Trophoblast cell (in vitro differentiated cells and primary cell): ENCODE measurements around the gene LPCAT2.

ENCODE experiments used
- DNase-seq, 2 donors: peaks; one replicate each; pipeline ENCODE4 v3.0.0-alpha.2; 2016
- H2AFZ ChIP-seq: 2 replicates; pipeline ENCODE4 v1.6.1; 2013; ENCODE audit warnings: low read length, moderate library complexity, mild to moderate bottlenecking; ENCODE audit not compliant: insufficient read depth, poor library complexity
- H2AK5ac ChIP-seq: 2 replicates; pipeline ENCODE4 v1.6.1; 2013; ENCODE audit warnings: mild to moderate bottlenecking, low read length
- H2BK120ac ChIP-seq: 2 replicates; pipeline ENCODE4 v1.6.1; 2013; ENCODE audit warnings: low read length, mild to moderate bottlenecking, moderate library complexity; ENCODE audit not compliant: insufficient read depth, poor library complexity
- H2BK12ac ChIP-seq: 2 replicates; pipeline ENCODE4 v1.6.1; 2013; ENCODE audit warnings: mild to moderate bottlenecking, low read length, moderate library complexity
- H2BK5ac ChIP-seq: 2 replicates; pipeline ENCODE4 v1.6.1; 2013; ENCODE audit warnings: low read length, low read depth, moderate library complexity, mild to moderate bottlenecking; ENCODE audit not compliant: poor library complexity
- H3K14ac ChIP-seq: 2 replicates; pipeline ENCODE4 v1.6.1; 2013; ENCODE audit warnings: mild to moderate bottlenecking, low read length
- H3K18ac ChIP-seq: 2 replicates; pipeline ENCODE4 v1.6.1; 2013; ENCODE audit warnings: mild to moderate bottlenecking, low read length
- H3K23ac ChIP-seq: 2 replicates; pipeline ENCODE4 v1.6.1; 2013; ENCODE audit warnings: low read length
- H3K27ac ChIP-seq: 2 replicates; pipeline ENCODE4 v1.5.1; 2013; ENCODE audit warnings: low read depth, mild to moderate bottlenecking, inconsistent platforms, low read length, moderate library complexity
- H3K27me3 ChIP-seq: 2 replicates; pipeline ENCODE4 v1.6.1; 2013; ENCODE audit warnings: inconsistent platforms, mild to moderate bottlenecking, low read length, moderate library complexity; ENCODE audit not compliant: insufficient read depth
- H3K36me3 ChIP-seq, 2 experiments: 1 replicate in 1 of 2; 2 replicates in 1 of 2; pipeline ENCODE4 v1.6.1; 2013; ENCODE audit warnings: low read length in 2 of 2, mild to moderate bottlenecking in 2 of 2, moderate library complexity in 1 of 2; ENCODE audit not compliant: insufficient read depth in 2 of 2, control insufficient read depth in 1 of 2
- H3K4ac ChIP-seq: 2 replicates; pipeline ENCODE4 v1.6.1; 2013; ENCODE audit warnings: low read depth, mild to moderate bottlenecking, low read length, moderate library complexity
- H3K4me1 ChIP-seq, 2 experiments: 1 replicate in 1 of 2; 2 replicates in 1 of 2; pipeline ENCODE4 v1.6.1; 2013; ENCODE audit warnings: low read length in 2 of 2, mild to moderate bottlenecking in 2 of 2, moderate library complexity in 1 of 2; ENCODE audit not compliant: insufficient read depth in 2 of 2, control insufficient read depth in 1 of 2
- H3K4me2 ChIP-seq: 2 replicates; pipeline ENCODE4 v1.6.1; 2013; ENCODE audit warnings: inconsistent platforms, mild to moderate bottlenecking, low read length, moderate library complexity
- H3K4me3 ChIP-seq: 2 replicates; pipeline ENCODE4 v1.5.1; 2013; ENCODE audit warnings: mild to moderate bottlenecking, low read depth, low read length, inconsistent platforms
- H3K79me1 ChIP-seq: one replicate; pipeline ENCODE4 v1.6.1; 2013; ENCODE audit warnings: low read length
- H3K79me2 ChIP-seq: 2 replicates; pipeline ENCODE4 v1.6.1; 2013; ENCODE audit warnings: low read length, mild to moderate bottlenecking; ENCODE audit not compliant: control insufficient read depth, insufficient read depth, poor library complexity
- H3K9ac ChIP-seq: 2 replicates; pipeline ENCODE4 v1.6.1; 2013; ENCODE audit warnings: mild to moderate bottlenecking, low read length
- H3K9me3 ChIP-seq: 2 replicates; pipeline ENCODE4 v1.6.1; 2013; ENCODE audit warnings: low read depth, mild to moderate bottlenecking, control low read depth, inconsistent platforms, low read length; ENCODE audit not compliant: insufficient read depth
- H4K12ac ChIP-seq: 2 replicates; pipeline ENCODE4 v1.6.1; 2013; ENCODE audit warnings: low read depth, mild to moderate bottlenecking, low read length, moderate library complexity
- H4K8ac ChIP-seq: 2 replicates; pipeline ENCODE4 v1.6.1; 2013; ENCODE audit warnings: low read depth, mild to moderate bottlenecking, low read length, moderate library complexity
- H4K91ac ChIP-seq: one replicate; pipeline ENCODE4 v1.6.1; 2013; ENCODE audit warnings: low read depth, mild to moderate bottlenecking, low read length, moderate library complexity
- WGBS: extraction: QIAGEN DNeasy Blood & Tissue Kit; methylation state at CpG from one replicate; pipeline ENCODE4 v1.1.7; 2013; ENCODE audit warnings: missing lambda C conversion rate; ENCODE audit not compliant: insufficient read length, insufficient coverage; ENCODE audit errors: extremely low coverage; 5-methylcytosine and 5-hydroxymethylcytosine counted together

LPCAT2 gene

DNA sequence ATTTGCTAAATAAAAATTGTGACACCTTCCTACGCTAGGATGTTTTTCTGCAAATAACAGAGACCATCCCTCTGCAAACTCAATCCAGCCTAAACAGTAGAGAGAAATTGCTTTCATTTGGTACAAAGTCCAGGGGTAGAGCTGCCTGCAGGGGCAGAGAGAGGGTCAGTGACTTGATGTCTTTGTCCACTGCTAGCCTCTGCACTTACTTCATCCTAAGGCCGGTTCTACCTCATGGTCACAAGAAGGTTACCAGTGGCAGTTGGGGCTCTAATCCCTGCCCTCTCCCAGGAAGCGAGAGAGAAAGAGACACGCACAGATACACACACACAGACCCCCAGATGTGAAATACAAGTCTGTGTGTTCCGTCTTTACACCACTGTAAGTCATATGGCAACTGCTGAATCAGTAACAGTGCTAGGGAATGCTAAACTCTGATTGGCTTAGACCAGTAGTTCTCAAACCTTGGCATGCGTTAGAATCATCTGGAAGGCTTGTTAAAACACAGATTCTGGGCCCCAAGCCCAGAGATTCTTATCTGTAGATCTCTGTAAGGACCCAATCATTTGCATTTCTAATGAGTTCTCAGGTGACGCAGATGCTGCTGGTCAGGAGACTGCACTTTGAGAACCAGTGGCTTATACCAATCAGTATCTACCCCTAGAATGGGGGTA is 13.1 kb upstream of the LPCAT2 start:
- H3K4ac ChIP-seq = no peak overlapping the region
- H4K12ac ChIP-seq = no peak overlapping the region
- DNase-seq = no peak
- no peak overlapping the region for H2BK120ac ChIP-seq
- no peak overlapping the region for H3K23ac ChIP-seq
- whole genome bisulfite sequencing = no CpG with 5 or more reads among the region's 7 CpGs
- no peak overlapping the region for H2BK5ac ChIP-seq
- H2AK5ac ChIP-seq = no peak overlapping the region
- no peak overlapping the region for H3K4me2 ChIP-seq
- peaks cover 23% of the 10 kb centered on the region for H3K79me1 ChIP-seq
- H3K9me3 ChIP-seq = no peaks in the 10 kb centered on the region
- H3K4me3 ChIP-seq = no peak overlapping the region
- no peak overlapping the region for H3K9ac ChIP-seq
- H4K8ac ChIP-seq = no peak overlapping the region
- peak overlapping the region; percentile 55 for H3K14ac ChIP-seq
- H2BK12ac ChIP-seq = no peak overlapping the region
- H4K91ac ChIP-seq = no peak overlapping the region
- H3K79me2 ChIP-seq = peaks cover 2% of the 10 kb centered on the region
- H3K4me1 ChIP-seq = peaks cover 15 to 28% of the 10 kb centered on the region in 2 experiments
- no peak overlapping the region for H2AFZ ChIP-seq
- H3K36me3 ChIP-seq = peaks cover 47 to 77% of the 10 kb centered on the region in 2 experiments
- peak overlapping the region; percentile 31 for H3K27ac ChIP-seq
- no peak overlapping the region for H3K18ac ChIP-seq
- H3K27me3 ChIP-seq = no peaks in the 10 kb centered on the region

DNA sequence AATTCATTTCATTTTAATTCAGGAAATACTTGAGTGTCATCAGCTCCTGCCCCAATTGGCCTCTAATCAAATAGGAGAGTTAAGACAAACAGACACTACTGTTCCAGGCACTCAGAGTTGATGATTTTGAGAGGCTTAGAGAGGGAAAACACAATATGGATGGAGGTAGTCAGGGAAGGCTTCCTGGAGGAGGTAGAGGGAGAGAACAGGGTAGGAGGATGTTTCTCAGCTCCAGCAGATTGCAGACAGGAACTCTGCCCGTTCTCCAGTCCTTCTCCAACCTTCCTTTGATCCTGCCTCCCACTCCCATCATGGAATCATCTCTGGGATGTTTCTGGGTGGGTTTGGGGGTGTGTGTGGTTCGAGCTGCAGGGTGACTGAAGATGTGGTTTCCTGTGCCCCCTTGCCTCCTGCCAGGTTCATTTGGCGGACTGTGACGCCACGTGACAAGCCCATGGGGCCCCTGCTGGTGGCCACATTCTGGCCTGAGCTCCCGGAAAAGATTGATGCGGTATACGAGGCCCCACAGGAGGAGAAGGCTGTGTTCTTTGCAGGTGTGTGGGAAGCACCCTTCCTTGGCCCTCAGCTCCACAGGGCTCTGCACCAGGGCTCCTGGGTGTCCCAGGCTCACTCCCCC is 12.2 kb upstream of the LPCAT2 start:
- no peaks in the 10 kb centered on the region for H3K27me3 ChIP-seq
- peaks cover 45 to 79% of the 10 kb centered on the region in 2 experiments for H3K36me3 ChIP-seq
- no peak overlapping the region for H3K23ac ChIP-seq
- H3K9me3 ChIP-seq = no peaks in the 10 kb centered on the region
- no peak overlapping the region for H3K4ac ChIP-seq
- no peak overlapping the region for H2BK120ac ChIP-seq
- no peak overlapping the region for H4K8ac ChIP-seq
- H2AK5ac ChIP-seq = no peak overlapping the region
- H4K12ac ChIP-seq = no peak overlapping the region
- H4K91ac ChIP-seq = peak overlapping the region; percentile 29
- peaks cover 4% of the 10 kb centered on the region for H3K79me2 ChIP-seq
- peak overlapping the region; percentile 40 for H3K27ac ChIP-seq
- H3K9ac ChIP-seq = no peak overlapping the region
- H3K4me3 ChIP-seq = no peak overlapping the region
- H3K4me1 ChIP-seq = peaks cover 23 to 35% of the 10 kb centered on the region in 2 experiments
- no peak overlapping the region for H2BK5ac ChIP-seq
- peaks cover 32% of the 10 kb centered on the region for H3K79me1 ChIP-seq
- no peak overlapping the region for H3K18ac ChIP-seq
- no peak overlapping the region for H3K14ac ChIP-seq
- no peak overlapping the region for H3K4me2 ChIP-seq
- H2AFZ ChIP-seq = no peak overlapping the region
- no peak for DNase-seq
- no CpG with 5 or more reads among the region's 8 CpGs for WGBS
- H2BK12ac ChIP-seq = no peak overlapping the region

- H3K23ac ChIP-seq = no peak overlapping the region
- H2BK5ac ChIP-seq = peak overlapping the region; percentile 22
- H3K36me3 ChIP-seq = peaks cover 41 to 75% of the 10 kb centered on the region in 2 experiments
- H3K27me3 ChIP-seq = no peaks in the 10 kb centered on the region
- H2AFZ ChIP-seq = no peak overlapping the region
- peak overlapping the region; percentile 27 for H2BK12ac ChIP-seq
- peak overlapping the region; percentile 51 for H3K14ac ChIP-seq
- WGBS = no CpG with 5 or more reads among the region's 5 CpGs
- H3K4me1 ChIP-seq = peaks cover 27 to 38% of the 10 kb centered on the region in 2 experiments
- peaks cover 6% of the 10 kb centered on the region for H3K79me2 ChIP-seq
- H4K91ac ChIP-seq = peak overlapping the region; percentile 79
- peak overlapping the region; percentile 73 for H2BK120ac ChIP-seq
- H3K4ac ChIP-seq = peak overlapping the region; percentile 28
- no peaks in the 10 kb centered on the region for H3K9me3 ChIP-seq
- H3K9ac ChIP-seq = no peak overlapping the region
- H3K4me2 ChIP-seq = no peak overlapping the region
- peak overlapping the region; percentile 99 for H3K27ac ChIP-seq
- peak overlapping the region; percentile 18 for H2AK5ac ChIP-seq
- peaks cover 39% of the 10 kb centered on the region for H3K79me1 ChIP-seq
- no peak for DNase-seq
- peak overlapping the region; percentile 5 for H4K8ac ChIP-seq
- H3K18ac ChIP-seq = no peak overlapping the region
- H4K12ac ChIP-seq = no peak overlapping the region
- no peak overlapping the region for H3K4me3 ChIP-seq
Observed at GRCh38 chr16:55497558-55497957, 11.3 kb upstream of the LPCAT2 start.

DNA sequence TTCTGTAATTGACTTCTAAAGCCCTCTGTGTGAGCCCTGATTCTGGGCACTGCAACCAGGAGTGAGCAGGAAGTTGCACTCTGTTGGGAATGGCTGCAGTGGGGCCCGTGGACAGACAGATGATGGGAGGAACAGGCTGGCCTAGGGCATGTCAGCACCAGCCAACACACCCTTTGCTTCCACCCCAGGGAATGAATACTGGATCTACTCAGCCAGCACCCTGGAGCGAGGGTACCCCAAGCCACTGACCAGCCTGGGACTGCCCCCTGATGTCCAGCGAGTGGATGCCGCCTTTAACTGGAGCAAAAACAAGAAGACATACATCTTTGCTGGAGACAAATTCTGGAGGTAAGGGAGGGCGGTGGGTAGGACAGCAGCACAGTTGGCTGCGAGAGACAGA is 10.8 kb upstream of the LPCAT2 start:
- H3K36me3 ChIP-seq = peaks cover 36 to 70% of the 10 kb centered on the region in 2 experiments
- peak overlapping the region; percentile 92 for H2AK5ac ChIP-seq
- DNase-seq = no peak
- peak overlapping the region; percentile 83 for H3K14ac ChIP-seq
- H3K79me1 ChIP-seq = peaks cover 40% of the 10 kb centered on the region
- H4K12ac ChIP-seq = no peak overlapping the region
- WGBS = no CpG with 5 or more reads among the region's 6 CpGs
- H3K23ac ChIP-seq = no peak overlapping the region
- peak overlapping the region; percentile 41 for H2AFZ ChIP-seq
- no peak overlapping the region for H3K4me2 ChIP-seq
- no peak overlapping the region for H3K9ac ChIP-seq
- H3K79me2 ChIP-seq = peaks cover 6% of the 10 kb centered on the region
- peak overlapping the region; percentile 99 for H3K27ac ChIP-seq
- peak overlapping the region; percentile 31 for H3K4ac ChIP-seq
- peak overlapping the region; percentile 94 for H2BK12ac ChIP-seq
- H3K27me3 ChIP-seq = no peaks in the 10 kb centered on the region
- H4K91ac ChIP-seq = peak overlapping the region; percentile 79
- H3K4me3 ChIP-seq = peak overlapping the region; percentile 6
- H3K18ac ChIP-seq = peak overlapping the region; percentile 79
- H2BK5ac ChIP-seq = peak overlapping the region; percentile 79
- H4K8ac ChIP-seq = peak overlapping the region; percentile 5
- peaks cover 28 to 40% of the 10 kb centered on the region in 2 experiments for H3K4me1 ChIP-seq
- H2BK120ac ChIP-seq = peak overlapping the region; percentile 73
- no peaks in the 10 kb centered on the region for H3K9me3 ChIP-seq
